Caco-2 (cell line): ENCODE results near the gene TANGO2. TPM values are rescaled to one million over a fixed set of nuclear protein-coding genes. Genes with fewer than 3 reads are reported as not detected.
A peak's percentile ranks its signal among the peaks of the same experiment; 100 is the strongest.

Experiments used
- BruUV-seq: library from RNA; stranded (reverse); fragments of 400-500 nt; replicated peaks from 2 replicates; lab custom pipeline; 2021; lab: Mats Ljungman, UMichigan
- CTCF ChIA-PET: fragments of 300-600 bp; sonication (Branson Sonifier 250); formaldehyde crosslinking; loops from one replicate; lab custom pipeline; 2022; ENCODE audit warnings: antibody characterized with exemption; lab: Charles Lee
- POLR2A ChIA-PET: fragments of 300-600 bp; sonication (Branson Sonifier 250); formaldehyde crosslinking; loops from one replicate; lab custom pipeline; 2022; ENCODE audit warnings: antibody characterized with exemption; lab: Charles Lee
- DNase-seq, 2 experiments: peaks; one replicate each; pipeline versions ENCODE4 v3.0.0 to v3.0.0-alpha.2; 2020 to 2022
- H3K27me3 ChIP-seq: replicated peaks from 2 replicates; pipeline ENCODE4 v1.6.0; 2011; ENCODE audit warnings: low read length; ENCODE audit not compliant: control insufficient read depth, insufficient read depth
- H3K36me3 ChIP-seq: 2 replicates; pipeline ENCODE4 v1.5.1; 2011; ENCODE audit warnings: low read length; ENCODE audit not compliant: control insufficient read depth, insufficient read depth
- H3K4me1 ChIP-seq: fragments of 250-450 bp; sonication (Bioruptor Pico); 2 replicates; pipeline ENCODE4 v1.5.1; 2020; ENCODE audit warnings: mild to moderate bottlenecking
- H3K4me3 ChIP-seq: 2 replicates; pipeline ENCODE4 v1.5.1; 2011; ENCODE audit warnings: low read depth, mild to moderate bottlenecking, control low read depth, low read length
- H3K9me3 ChIP-seq: fragments of 250-450 bp; sonication (Bioruptor Pico); 2 replicates; pipeline ENCODE4 v1.5.1; 2020; ENCODE audit warnings: mild to moderate bottlenecking, moderate library complexity
- H3K27ac Mint-ChIP-seq: one replicate; pipeline ENCODE4 v1.8.0; 2022; ENCODE audit warnings: mixed read lengths; ENCODE audit not compliant: unreplicated experiment
- H3K27me3 Mint-ChIP-seq: one replicate; pipeline ENCODE4 v1.8.0; 2022; ENCODE audit warnings: mixed read lengths; ENCODE audit not compliant: insufficient read depth, unreplicated experiment
- H3K36me3 Mint-ChIP-seq: one replicate; pipeline ENCODE4 v1.8.0; 2022; ENCODE audit warnings: mild to moderate bottlenecking, mixed read lengths; ENCODE audit not compliant: insufficient read depth, unreplicated experiment
- H3K4me1 Mint-ChIP-seq: one replicate; pipeline ENCODE4 v1.8.0; 2022; ENCODE audit warnings: low read depth, mixed read lengths; ENCODE audit not compliant: unreplicated experiment
- H3K4me3 Mint-ChIP-seq: one replicate; pipeline ENCODE4 v1.8.0; 2022; ENCODE audit warnings: mild to moderate bottlenecking, moderate library complexity, mixed read lengths; ENCODE audit not compliant: unreplicated experiment
- H3K9me3 Mint-ChIP-seq: one replicate; pipeline ENCODE4 v1.8.0; 2022; ENCODE audit warnings: mixed read lengths; ENCODE audit not compliant: unreplicated experiment
- intact Hi-C: fragments of 100-400 bp; cut with micrococcal nuclease; formaldehyde crosslinking; loops from one replicate; pipeline ENCODE4 v1.10.0; 2022; ENCODE audit not compliant: unreplicated experiment
- total RNA-seq: library from RNA; stranded (reverse); gene quantifications from 2 replicates; pipeline ENCODE4 v1.2.3, GENCODE V29; 2022
- TF ChIP-seq, protein P1 (sequence below), 2 experiments: fragments of 200-600 bp in 1 of 2; IDR thresholded peaks; 1 replicate in 1 of 2; 2 replicates in 1 of 2; pipeline versions ENCODE4 v1.5.1 to v1.8.0; 2011 to 2022; ENCODE audit warnings: antibody characterized with exemption in 1 of 2, control low read depth in 1 of 2, inconsistent platforms in 1 of 2, low read depth in 1 of 2, low read length in 1 of 2, mild to moderate bottlenecking in 1 of 2, moderate library complexity in 1 of 2; ENCODE audit not compliant: insufficient read depth in 1 of 2, severe bottlenecking in 1 of 2, unreplicated experiment in 1 of 2

Gene TANGO2
- total RNA-seq, 1 experiment from 2014 or later, result 26.6 TPM

DNA sequence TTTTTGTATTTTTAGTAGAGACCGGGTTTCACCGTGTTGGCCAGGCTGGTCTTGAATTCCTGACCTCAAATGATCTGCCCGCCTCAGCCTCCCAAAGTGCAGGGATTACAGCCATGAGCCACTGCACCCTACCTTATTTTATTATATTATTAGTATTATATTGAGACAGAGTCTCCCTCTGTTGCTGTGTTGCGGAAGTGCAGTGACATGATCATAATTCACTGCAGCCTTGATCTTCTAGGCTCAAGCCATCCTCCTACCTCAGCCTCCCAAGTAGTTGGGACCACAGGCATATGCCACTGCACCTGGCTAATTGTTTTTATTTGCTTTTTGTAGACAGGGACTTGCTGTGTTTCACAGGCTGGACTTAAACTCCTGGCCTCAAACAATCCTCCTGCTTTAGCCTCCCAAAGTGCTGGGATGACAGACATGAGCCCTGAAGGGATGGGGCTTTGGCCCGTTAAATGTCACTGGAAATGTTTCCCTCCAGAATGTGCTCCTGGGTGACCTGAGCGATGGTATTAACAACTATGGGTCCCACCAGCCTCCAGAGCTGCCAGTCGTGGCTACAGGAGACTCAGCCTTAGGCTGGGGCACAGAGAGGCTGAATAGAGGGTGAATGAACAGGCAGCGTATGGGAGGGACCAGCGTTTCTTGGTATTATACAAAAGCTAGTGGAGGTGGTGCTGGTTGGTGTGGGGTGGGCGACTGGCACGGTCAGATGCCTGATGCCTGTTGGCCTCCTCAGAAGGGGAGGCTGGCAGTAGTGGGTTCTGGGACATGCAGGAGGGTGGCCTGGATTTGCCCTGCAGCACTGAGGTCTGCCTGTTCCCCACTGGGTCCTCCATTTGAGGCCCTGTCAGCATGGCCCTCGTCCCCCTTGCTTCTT lies 7.3 kb downstream of the TANGO2 start:
- ChIA-PET CTCF (interaction anchor here (0.8 kb wide), 1 partner anchor 57 kb away, joined by 3 read pairs; no protein-coding TSS in a partner anchor), POLR2A (interaction anchor here (0.6 kb wide), 1 partner anchor 51 kb away, joined by 4 read pairs; no protein-coding TSS in a partner anchor)
- Histone ChIP-seq H3K4me3 (no peak overlapping the region), H3K9me3 (no peaks in the 10 kb centered on the region), H3K36me3 (no peaks in the 10 kb centered on the region; the same call in 1 of the 2 replicates), H3K4me1 (no peaks in the 10 kb centered on the region), H3K27me3 (no peaks in the 10 kb centered on the region)
- H3K9me3 Mint-ChIP-seq, result no peaks in the 10 kb centered on the region
- BruUV-seq, result no TSS peak
- H3K36me3 Mint-ChIP-seq, result peaks cover 8% of the 10 kb centered on the region
- no peak overlapping the region for H3K27ac Mint-ChIP-seq
- no peaks in the 10 kb centered on the region for H3K4me1 Mint-ChIP-seq
- intact Hi-C loops, result no loop called here
- DNase-seq, result peak in 1 of 2 experiments; percentile 24
- no peaks in the 10 kb centered on the region for H3K27me3 Mint-ChIP-seq
- no peak overlapping the region for H3K4me3 Mint-ChIP-seq
- TF ChIP-seq, protein P1, sequence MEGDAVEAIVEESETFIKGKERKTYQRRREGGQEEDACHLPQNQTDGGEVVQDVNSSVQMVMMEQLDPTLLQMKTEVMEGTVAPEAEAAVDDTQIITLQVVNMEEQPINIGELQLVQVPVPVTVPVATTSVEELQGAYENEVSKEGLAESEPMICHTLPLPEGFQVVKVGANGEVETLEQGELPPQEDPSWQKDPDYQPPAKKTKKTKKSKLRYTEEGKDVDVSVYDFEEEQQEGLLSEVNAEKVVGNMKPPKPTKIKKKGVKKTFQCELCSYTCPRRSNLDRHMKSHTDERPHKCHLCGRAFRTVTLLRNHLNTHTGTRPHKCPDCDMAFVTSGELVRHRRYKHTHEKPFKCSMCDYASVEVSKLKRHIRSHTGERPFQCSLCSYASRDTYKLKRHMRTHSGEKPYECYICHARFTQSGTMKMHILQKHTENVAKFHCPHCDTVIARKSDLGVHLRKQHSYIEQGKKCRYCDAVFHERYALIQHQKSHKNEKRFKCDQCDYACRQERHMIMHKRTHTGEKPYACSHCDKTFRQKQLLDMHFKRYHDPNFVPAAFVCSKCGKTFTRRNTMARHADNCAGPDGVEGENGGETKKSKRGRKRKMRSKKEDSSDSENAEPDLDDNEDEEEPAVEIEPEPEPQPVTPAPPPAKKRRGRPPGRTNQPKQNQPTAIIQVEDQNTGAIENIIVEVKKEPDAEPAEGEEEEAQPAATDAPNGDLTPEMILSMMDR (IDR thresholded peaks at IDR 0.05; ENCODE audit: insufficient read depth in 1 of 2, low read depth in 1 of 2, low read length in 1 of 2, severe bottlenecking in 1 of 2, unreplicated experiment in 1 of 2), result peak; percentile 18 to 37

GRCh38 chr22:20028855-20029549 lies 8.1 kb downstream of the TANGO2 start:
- POLR2A ChIA-PET, result no interaction called here

More at GRCh38 chr22:20028855-20029549, 8.1 kb downstream of the TANGO2 start:
- H3K4me1 Mint-ChIP-seq, result no peaks in the 10 kb centered on the region
- TF ChIP-seq, protein P1 (IDR thresholded peaks at IDR 0.05; ENCODE audit: insufficient read depth in 1 of 2, low read depth in 1 of 2, low read length in 1 of 2, severe bottlenecking in 1 of 2, unreplicated experiment in 1 of 2), result no peak
- DNase-seq, result no peak
- H3K36me3 ChIP-seq, result no peaks in the 10 kb centered on the region; the same call in 1 of the 2 replicates
- no peak overlapping the region for H3K4me3 Mint-ChIP-seq
- CTCF ChIA-PET, result no interaction called here
- intact Hi-C loops, result no loop called here
- no peaks in the 10 kb centered on the region for H3K9me3 Mint-ChIP-seq
- H3K27me3 Mint-ChIP-seq, result no peaks in the 10 kb centered on the region
- H3K9me3 ChIP-seq, result no peaks in the 10 kb centered on the region
- H3K27me3 ChIP-seq, result no peaks in the 10 kb centered on the region
- no peak overlapping the region for H3K4me3 ChIP-seq
- no peak overlapping the region for H3K27ac Mint-ChIP-seq
- no peaks in the 10 kb centered on the region for H3K4me1 ChIP-seq
- H3K36me3 Mint-ChIP-seq, result peaks cover 6% of the 10 kb centered on the region
- BruUV-seq, result no TSS peak
